GM23338 (cell line): Measurements from ENCODE around the gene ANKRD65. TPM values are rescaled to one million over a fixed set of nuclear protein-coding genes. Genes with fewer than 3 reads are reported as not detected.
A peak's percentile ranks its signal among the peaks of the same experiment; 100 is the strongest.

ENCODE experiments used
- ATAC-seq: fragments of 200-7000 bp; cut with Tn5 transposase; 3 replicates; pipeline ENCODE4 v1.9.1; 2020
- DNase-seq: peaks from one replicate; pipeline ENCODE4 v3.0.0-alpha.2; 2015; ENCODE audit warnings: low spot score
- H2AFZ ChIP-seq: fragments of 200-600 bp; sonication (generic); 2 replicates; pipeline ENCODE4 v1.8.0; 2016; ENCODE audit warnings: antibody characterized with exemption, mild to moderate bottlenecking, moderate library complexity
- H3F3A ChIP-seq: fragments of 200-600 bp; sonication (generic); replicated peaks from 2 replicates; pipeline ENCODE4 v1.8.0; 2017; ENCODE audit warnings: antibody characterized with exemption, mixed run types, low read depth
- H3K27ac ChIP-seq: fragments of 200-600 bp; sonication (generic); 2 replicates; pipeline ENCODE4 v1.6.1; 2016; ENCODE audit warnings: low read depth
- H3K27me3 ChIP-seq: fragments of 200-600 bp; sonication (generic); 2 replicates; pipeline ENCODE4 v1.8.0; 2016; ENCODE audit warnings: mild to moderate bottlenecking, mixed run types, moderate library complexity; ENCODE audit not compliant: insufficient read depth
- H3K36me3 ChIP-seq: fragments of 200-600 bp; sonication (generic); 2 replicates; pipeline ENCODE4 v1.8.0; 2016; ENCODE audit warnings: mild to moderate bottlenecking; ENCODE audit not compliant: insufficient read depth
- H3K4me1 ChIP-seq: fragments of 200-600 bp; sonication (generic); 2 replicates; pipeline ENCODE4 v1.8.0; 2016; ENCODE audit warnings: mild to moderate bottlenecking, moderate library complexity; ENCODE audit not compliant: insufficient read depth
- H3K4me2 ChIP-seq: fragments of 200-600 bp; sonication (generic); 2 replicates; pipeline ENCODE4 v1.7.1; 2017; ENCODE audit warnings: mixed run types
- H3K4me3 ChIP-seq: fragments of 200-600 bp; sonication (generic); 2 replicates; pipeline ENCODE4 v1.6.1; 2016; ENCODE audit warnings: mixed run types
- H3K79me2 ChIP-seq: fragments of 200-600 bp; sonication (generic); replicated peaks from 2 replicates; pipeline ENCODE4 v1.8.0; 2017; ENCODE audit warnings: mild to moderate bottlenecking; ENCODE audit not compliant: insufficient read depth
- H3K9me2 ChIP-seq: fragments of 200-600 bp; sonication (generic); 2 replicates; pipeline ENCODE4 v1.8.0; 2017; ENCODE audit not compliant: insufficient read depth
- H4K20me1 ChIP-seq: fragments of 200-600 bp; sonication (generic); replicated peaks from 2 replicates; pipeline ENCODE4 v1.8.0; 2017; ENCODE audit warnings: mild to moderate bottlenecking; ENCODE audit not compliant: insufficient read depth
- H3K27ac Mint-ChIP-seq: 2 replicates; pipeline ENCODE4 v1.8.0; 2020; ENCODE audit warnings: inconsistent platforms, mild to moderate bottlenecking, moderate library complexity, mixed read lengths
- H3K27me3 Mint-ChIP-seq: 3 replicates; pipeline ENCODE4 v1.8.0; 2022; ENCODE audit warnings: low read depth, mild to moderate bottlenecking, moderate library complexity, mixed read lengths, inconsistent platforms; ENCODE audit not compliant: insufficient read depth, poor library complexity
- H3K36me3 Mint-ChIP-seq: 3 replicates; pipeline ENCODE4 v1.8.0; 2021; ENCODE audit warnings: low read depth, mild to moderate bottlenecking, inconsistent platforms, moderate library complexity, mixed read lengths
- H3K4me1 Mint-ChIP-seq: 3 replicates; pipeline ENCODE4 v1.8.0; 2020; ENCODE audit warnings: mild to moderate bottlenecking, inconsistent platforms, mixed read lengths
- H3K4me3 Mint-ChIP-seq: 3 replicates; pipeline ENCODE4 v1.8.0; 2021; ENCODE audit warnings: moderate library complexity, mild to moderate bottlenecking, inconsistent platforms, mixed read lengths
- H3K9me3 Mint-ChIP-seq: 3 replicates; pipeline ENCODE4 v1.8.0; 2020; ENCODE audit warnings: moderate library complexity, mild to moderate bottlenecking, inconsistent platforms, mixed read lengths
- CREB1 ChIP-seq: fragments of 250-450 bp; sonication (Bioruptor Pico); IDR thresholded peaks from 2 replicates; pipeline ENCODE4 v1.5.0; 2020; ENCODE audit warnings: low read depth, mild to moderate bottlenecking, moderate library complexity
- CTCF ChIP-seq, 2 experiments: fragments of 200-600 bp in 1 of 2; sonication (generic) in 1 of 2; conservative IDR thresholded peaks; 2 replicates each; pipeline versions ENCODE4 v1.5.1 to v1.6.1; 2016 to 2017; ENCODE audit warnings: antibody characterized with exemption in 2 of 2, low read depth in 2 of 2, mild to moderate bottlenecking in 2 of 2, moderate library complexity in 1 of 2
- ETS1 ChIP-seq: IDR thresholded peaks from 2 replicates; pipeline ENCODE4 v1.6.1; 2016; ENCODE audit warnings: antibody characterized with exemption
- EZH2 ChIP-seq: fragments of 200-600 bp; sonication (generic); IDR thresholded peaks from one replicate; pipeline ENCODE4 v1.8.0; 2017; ENCODE audit warnings: antibody characterized with exemption, mild to moderate bottlenecking, low read depth; ENCODE audit not compliant: unreplicated experiment
- EZH2phosphoT487 ChIP-seq: fragments of 200-600 bp; sonication (generic); IDR thresholded peaks from one replicate; pipeline ENCODE4 v1.8.1; 2018; ENCODE audit warnings: antibody characterized with exemption; ENCODE audit not compliant: unreplicated experiment
- NANOG ChIP-seq: IDR thresholded peaks from 2 replicates; pipeline ENCODE4 v1.6.1; 2016; ENCODE audit warnings: antibody characterized with exemption, borderline replicate concordance
- POLR2AphosphoS5 ChIP-seq: IDR thresholded peaks from 2 replicates; pipeline ENCODE4 v1.6.1; 2016; ENCODE audit warnings: antibody characterized with exemption, low read depth
- REST ChIP-seq: IDR thresholded peaks from one replicate; pipeline ENCODE4 v1.6.1; 2018; ENCODE audit warnings: antibody characterized with exemption; ENCODE audit not compliant: unreplicated experiment
- STAT1 ChIP-seq: IDR thresholded peaks from one replicate; pipeline ENCODE4 v1.6.1; 2016; ENCODE audit warnings: antibody characterized with exemption; ENCODE audit not compliant: unreplicated experiment
- ZNF462 ChIP-seq: fragments of 250-450 bp; sonication (Bioruptor Pico); IDR thresholded peaks from 2 replicates; pipeline ENCODE4 v1.5.0; 2020; ENCODE audit warnings: mild to moderate bottlenecking, moderate library complexity
- polyA plus RNA-seq: library from polyadenylated mRNA; unstranded; fragments of >200 nt; fragmentation: Nextera tagmentation; extraction: Ambion mirVana; gene quantifications from 2 replicates; pipeline ENCODE4 v1.2.1, GENCODE V29; 2016
- total RNA-seq: library from RNA; depleted of rRNA; stranded (reverse); fragments of >200 nt; shearing (Covaris generic); gene quantifications from 2 replicates; pipeline ENCODE4 v1.2.3, GENCODE V29; 2014

Gene ANKRD65
- total and polyA plus RNA-seq, 2 experiments from 2014 or later: 1.6 to 1.7 TPM

DNA sequence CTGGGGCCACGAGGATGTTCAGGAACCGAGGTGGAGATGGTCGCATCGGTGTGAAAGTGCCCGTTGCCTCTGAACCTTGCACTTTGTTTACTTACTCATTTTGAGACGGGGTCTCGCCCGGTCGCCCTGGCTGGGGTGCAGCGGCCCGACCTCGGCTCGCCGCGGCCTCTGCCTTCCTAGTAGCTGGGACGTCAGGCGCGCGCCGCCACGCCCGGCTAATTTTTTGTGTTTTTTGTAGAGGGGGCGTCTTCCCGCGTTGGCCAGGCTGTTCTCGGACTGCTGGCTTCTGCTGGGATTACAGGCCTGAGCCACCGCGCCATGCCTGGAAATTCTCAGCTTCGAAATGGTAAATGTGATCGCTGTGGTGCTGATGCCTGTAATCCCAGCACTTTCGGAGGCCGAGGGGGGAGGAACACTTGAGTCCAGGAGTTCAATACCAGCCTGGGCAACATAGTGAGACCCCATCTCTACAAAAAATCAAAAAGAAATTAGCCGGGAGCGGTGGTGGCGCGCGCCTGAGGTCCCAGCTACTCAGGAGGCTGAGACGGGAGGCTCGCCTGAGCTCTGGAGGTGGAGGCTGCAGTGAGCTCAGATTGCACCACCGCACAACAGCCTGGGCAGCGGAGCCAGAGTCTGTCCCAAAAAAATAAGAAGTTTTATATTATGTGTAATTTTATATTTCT, 13.3 kb downstream of the ANKRD65 start (continued):
- TF ChIP-seq ZNF462 (no peak), EZH2 (no peak), CREB1 (CRISPR knock-in tag) (no peak), STAT1 (no peak)

- Mint-ChIP-seq H3K36me3 (peaks cover 73% of the 10 kb centered on the region), H3K4me1 (peaks cover 41% of the 10 kb centered on the region), H3K9me3 (peaks cover 9% of the 10 kb centered on the region), H3K27ac (peak within 1 kb of the TSS; percentile 91), H3K4me3 (peak within 1 kb of the TSS; percentile 93), H3K27me3 (peaks cover 25% of the 10 kb centered on the region)
- H3K27ac ChIP-seq: peak within 1 kb of the TSS; percentile 100
- peaks cover 39% of the 10 kb centered on the region for H3K4me1 ChIP-seq
- peak within 1 kb of the TSS; percentile 76; the same call in 1 of the 2 replicates for H2AFZ ChIP-seq
- peak; percentile 96 for DNase-seq
- peaks cover 56% of the 10 kb centered on the region for H3F3A ChIP-seq
- ATAC-seq: peak; percentile 83
- peak within 1 kb of the TSS; percentile 98 for H3K4me3 ChIP-seq
- H3K9me2 ChIP-seq: no peaks in the 10 kb centered on the region
- H3K36me3 ChIP-seq: peaks cover 32% of the 10 kb centered on the region
- no peaks in the 10 kb centered on the region for H3K27me3 ChIP-seq
- H3K4me2 ChIP-seq: peak within 1 kb of the TSS; percentile 75
- H3K79me2 ChIP-seq: peaks cover 48% of the 10 kb centered on the region
- peaks cover 16% of the 10 kb centered on the region for H4K20me1 ChIP-seq
- TF ChIP-seq EZH2phosphoT487 (no peak), REST (peak; percentile 28), STAT1 (no peak), ETS1 (peak; percentile 98), CTCF (conservative IDR thresholded peaks at IDR 0.05; ENCODE audit: low read depth in 2 of 2) (no peak), CREB1 (CRISPR knock-in tag) (0 out of 2 replicates have a peak, but pooled peaks have one; percentile 54), NANOG (no peak), POLR2AphosphoS5 (peak; percentile 98), EZH2 (no peak)
Measured at GRCh38 chr1:1406821-1407635, 14.0 kb downstream of the ANKRD65 start, which contains the start of gene MRPL20. MRPL20 (minus strand) TSS chr1:1407293; CDS start chr1:1407217, 76 bp downstream.
